Lower lobe of right lung (tissue), 2 donors: ENCODE measurements around the gene CYP27B1. TPM values are rescaled to one million over a fixed set of nuclear protein-coding genes. Genes with fewer than 3 reads are reported as not detected.

ENCODE experiments used
- ATAC-seq, 2 donors: fragments of 200-7000 bp; cut with Tn5 transposase; one replicate each; pipeline ENCODE4 v1.9.1; 2020 to 2022; ENCODE audit warnings: mild to moderate bottlenecking in 2 of 2, moderate library complexity in 2 of 2
- DNase-seq: peaks from one replicate; pipeline ENCODE4 v3.0.0-alpha.2; 2020
- H3K27ac ChIP-seq: fragments of 200-600 bp; one replicate; pipeline ENCODE4 v1.8.0; 2022
- H3K27me3 ChIP-seq: fragments of 200-600 bp; one replicate; pipeline ENCODE4 v1.8.0; 2022; ENCODE audit warnings: low read depth
- H3K36me3 ChIP-seq: fragments of 200-600 bp; one replicate; pipeline ENCODE4 v1.8.0; 2022; ENCODE audit warnings: mild to moderate bottlenecking
- H3K4me1 ChIP-seq: fragments of 200-600 bp; one replicate; pipeline ENCODE4 v1.8.0; 2022
- H3K4me3 ChIP-seq: fragments of 200-600 bp; one replicate; pipeline ENCODE4 v1.8.0; 2022; ENCODE audit warnings: mild to moderate bottlenecking
- H3K9me3 ChIP-seq: fragments of 200-600 bp; one replicate; pipeline ENCODE4 v1.8.0; 2022
- intact Hi-C: fragments of 100-400 bp; cut with DNase I; formaldehyde crosslinking; loops from one replicate; pipeline ENCODE4 v1.11.0; 2022
- microRNA-seq: library from miRNA; unstranded; fragments of <30 nt; microRNA quantifications from one replicate; pipeline ENCODE4 v1.2.0, GENCODE V29; 2020; ENCODE audit warnings: borderline number of aligned reads
- total RNA-seq: library from RNA; stranded (reverse); fragmentation: NEBNext Ultra II Directional; extraction: Animal tissue kit (Norgen Biotek cat#: 25700); gene quantifications from one replicate; pipeline ENCODE4 v1.2.1, GENCODE V29; 2021
- TF ChIP-seq, protein P1 (sequence below): fragments of 200-600 bp; IDR thresholded peaks from one replicate; pipeline ENCODE4 v1.8.0; 2022; ENCODE audit warnings: antibody characterized with exemption, mild to moderate bottlenecking
- donor health status: DM: no; HTN: yes; CAD: no; lungs with severe emphysema.

Gene CYP27B1
- total RNA-seq, 1 donor from 2014 or later = 1.1 TPM

GRCh38 chr12:57713209-57713608, 53.7 kb downstream of the CYP27B1 start:
- TF ChIP-seq, protein P1, sequence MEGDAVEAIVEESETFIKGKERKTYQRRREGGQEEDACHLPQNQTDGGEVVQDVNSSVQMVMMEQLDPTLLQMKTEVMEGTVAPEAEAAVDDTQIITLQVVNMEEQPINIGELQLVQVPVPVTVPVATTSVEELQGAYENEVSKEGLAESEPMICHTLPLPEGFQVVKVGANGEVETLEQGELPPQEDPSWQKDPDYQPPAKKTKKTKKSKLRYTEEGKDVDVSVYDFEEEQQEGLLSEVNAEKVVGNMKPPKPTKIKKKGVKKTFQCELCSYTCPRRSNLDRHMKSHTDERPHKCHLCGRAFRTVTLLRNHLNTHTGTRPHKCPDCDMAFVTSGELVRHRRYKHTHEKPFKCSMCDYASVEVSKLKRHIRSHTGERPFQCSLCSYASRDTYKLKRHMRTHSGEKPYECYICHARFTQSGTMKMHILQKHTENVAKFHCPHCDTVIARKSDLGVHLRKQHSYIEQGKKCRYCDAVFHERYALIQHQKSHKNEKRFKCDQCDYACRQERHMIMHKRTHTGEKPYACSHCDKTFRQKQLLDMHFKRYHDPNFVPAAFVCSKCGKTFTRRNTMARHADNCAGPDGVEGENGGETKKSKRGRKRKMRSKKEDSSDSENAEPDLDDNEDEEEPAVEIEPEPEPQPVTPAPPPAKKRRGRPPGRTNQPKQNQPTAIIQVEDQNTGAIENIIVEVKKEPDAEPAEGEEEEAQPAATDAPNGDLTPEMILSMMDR = no peak
- H3K9me3 ChIP-seq = no peaks in the 10 kb centered on the region
- H3K4me3 ChIP-seq = no peak overlapping the region
- intact Hi-C loops = no loop called here
- no peak overlapping the region for H3K27ac ChIP-seq
- peaks cover 82% of the 10 kb centered on the region for H3K36me3 ChIP-seq
- H3K4me1 ChIP-seq = no peaks in the 10 kb centered on the region
- no peaks in the 10 kb centered on the region for H3K27me3 ChIP-seq
- DNase-seq (no peak), ATAC-seq (no peak)

DNA sequence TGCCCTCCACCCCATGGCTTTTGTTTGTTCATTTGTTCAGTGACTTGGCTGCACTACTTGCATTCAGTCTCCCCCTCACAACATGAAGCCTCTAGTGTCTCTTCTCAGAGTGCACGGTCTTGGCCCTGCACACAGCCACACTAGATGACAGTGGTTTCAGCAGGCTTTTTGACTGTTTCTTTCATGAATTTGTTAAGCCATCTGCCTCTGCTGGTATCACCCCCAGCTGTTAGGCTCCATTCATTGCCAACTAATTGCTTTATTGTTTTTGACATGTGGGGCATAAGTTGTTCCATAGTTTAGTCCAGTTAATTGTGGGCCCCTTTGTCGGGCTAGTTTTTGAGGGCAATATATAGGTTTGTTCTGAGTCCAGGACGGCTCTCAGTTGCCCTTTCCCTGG, 54.2 kb downstream of the CYP27B1 start:
- Histone ChIP-seq H3K9me3 (no peaks in the 10 kb centered on the region), H3K27me3 (no peaks in the 10 kb centered on the region), H3K4me1 (no peaks in the 10 kb centered on the region), H3K27ac (no peak overlapping the region), H3K4me3 (no peak overlapping the region), H3K36me3 (peaks cover 81% of the 10 kb centered on the region)
- TF ChIP-seq, protein P1 = no peak
- ATAC-seq (no peak), DNase-seq (no peak)
- intact Hi-C loops = no loop called here

Small RNAs within 50 kb of the gene (microRNA-seq; reads per million reads assigned to microRNA genes)
- gene MIR6759 = not detected

Other genes starting within 250 kb of the CYP27B1 start
- 26.1 TPM for gene DDIT3, start 246.6 kb downstream of the CYP27B1 start, total RNA-seq
- gene MBD6, start 244.3 kb downstream of the CYP27B1 start, total RNA-seq = 93.1 TPM
- gene DCTN2, start 219.9 kb downstream of the CYP27B1 start, total RNA-seq = 88.3 TPM
- 0.09 TPM for gene KIF5A, start 217.0 kb downstream of the CYP27B1 start, total RNA-seq
- gene PIP4K2C, start 175.9 kb downstream of the CYP27B1 start, total RNA-seq = 28.6 TPM
- gene DTX3, start 162.3 kb downstream of the CYP27B1 start, total RNA-seq = 21.4 TPM
- gene ARHGEF25, start 155.6 kb downstream of the CYP27B1 start, total RNA-seq = 11.5 TPM
- 0.89 TPM for gene B4GALNT1, start 133.9 kb downstream of the CYP27B1 start, total RNA-seq
- gene OS9, start 72.9 kb downstream of the CYP27B1 start, total RNA-seq = 294 TPM
- gene AGAP2, start 28.3 kb downstream of the CYP27B1 start, total RNA-seq = 5.7 TPM
- 41.1 TPM for gene TSPAN31, start 22.0 kb downstream of the CYP27B1 start, total RNA-seq
- gene CDK4, start 14.8 kb downstream of the CYP27B1 start, total RNA-seq = 68.4 TPM
- 20.0 TPM for gene MARCHF9, start 12.0 kb downstream of the CYP27B1 start, total RNA-seq
- gene METTL1, start 5.0 kb upstream of the CYP27B1 start, total RNA-seq = 14.4 TPM
- gene EEF1AKMT3, start 5.5 kb upstream of the CYP27B1 start, total RNA-seq = 6.8 TPM
- gene TSFM, start 15.7 kb upstream of the CYP27B1 start, total RNA-seq = 22.6 TPM
- 10.8 TPM for gene AVIL, start 51.7 kb upstream of the CYP27B1 start, total RNA-seq
- 220 TPM for gene CTDSP2, start 79.7 kb upstream of the CYP27B1 start, total RNA-seq
- 5.4 TPM for gene ATP23, start 174.5 kb upstream of the CYP27B1 start, total RNA-seq